ENCODE data around the gene PCLO.

DNA sequence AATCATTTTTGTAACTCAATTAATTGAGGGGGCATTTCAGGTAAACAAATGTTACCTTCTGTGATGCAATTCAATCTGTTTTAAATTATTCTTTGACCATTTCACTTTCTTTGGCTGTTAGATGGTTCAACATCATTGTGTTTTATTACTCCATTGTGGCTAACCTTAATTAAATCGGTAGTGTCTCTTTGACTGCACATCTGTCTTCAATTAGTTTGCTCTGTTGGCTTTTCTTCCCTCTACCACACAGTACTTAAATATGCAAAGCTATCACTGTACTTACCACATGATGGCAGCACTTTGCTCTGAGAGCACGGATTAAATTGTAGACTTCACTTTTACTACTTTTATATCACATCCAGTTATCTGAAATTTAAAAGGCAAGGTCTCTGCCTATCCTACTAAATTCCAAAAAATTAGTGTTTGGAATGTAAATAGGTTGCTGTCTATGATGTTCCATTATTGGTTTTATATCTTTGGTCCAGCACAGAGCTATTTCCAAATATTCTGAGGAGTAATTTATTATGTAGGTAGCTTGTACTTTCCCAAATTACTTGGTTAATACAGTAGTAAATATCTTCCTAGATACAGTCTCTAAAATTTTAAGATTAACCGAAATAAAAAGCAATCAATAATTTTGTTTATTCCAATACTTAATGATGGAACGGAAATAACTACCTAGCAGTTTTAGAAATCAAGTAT, 352.0 kb downstream of the PCLO start:
- peak; percentile 31 to 71 (median 57) for TF ChIP-seq CTCF (IDR thresholded peaks at IDR 0.05)
- TF ChIP-seq POLR2A (IDR thresholded peaks at IDR 0.05) = no peak

Measured in body of pancreas (tissue), 4 donors.